Measurements from ENCODE around the gene CCT3. TPM values are rescaled to one million over a fixed set of nuclear protein-coding genes. Genes with fewer than 3 reads are reported as not detected.
A peak's percentile ranks its signal among the peaks of the same experiment; 100 is the strongest.
"Not testable (repeated sequence)": the region's sequence is repeated elsewhere in the genome, so short reads cannot be mapped to it uniquely, and the experiment has no call there.

Gene CCT3
- total RNA-seq, 2 donors from 2014 or later, result 104 to 106 TPM

DNA sequence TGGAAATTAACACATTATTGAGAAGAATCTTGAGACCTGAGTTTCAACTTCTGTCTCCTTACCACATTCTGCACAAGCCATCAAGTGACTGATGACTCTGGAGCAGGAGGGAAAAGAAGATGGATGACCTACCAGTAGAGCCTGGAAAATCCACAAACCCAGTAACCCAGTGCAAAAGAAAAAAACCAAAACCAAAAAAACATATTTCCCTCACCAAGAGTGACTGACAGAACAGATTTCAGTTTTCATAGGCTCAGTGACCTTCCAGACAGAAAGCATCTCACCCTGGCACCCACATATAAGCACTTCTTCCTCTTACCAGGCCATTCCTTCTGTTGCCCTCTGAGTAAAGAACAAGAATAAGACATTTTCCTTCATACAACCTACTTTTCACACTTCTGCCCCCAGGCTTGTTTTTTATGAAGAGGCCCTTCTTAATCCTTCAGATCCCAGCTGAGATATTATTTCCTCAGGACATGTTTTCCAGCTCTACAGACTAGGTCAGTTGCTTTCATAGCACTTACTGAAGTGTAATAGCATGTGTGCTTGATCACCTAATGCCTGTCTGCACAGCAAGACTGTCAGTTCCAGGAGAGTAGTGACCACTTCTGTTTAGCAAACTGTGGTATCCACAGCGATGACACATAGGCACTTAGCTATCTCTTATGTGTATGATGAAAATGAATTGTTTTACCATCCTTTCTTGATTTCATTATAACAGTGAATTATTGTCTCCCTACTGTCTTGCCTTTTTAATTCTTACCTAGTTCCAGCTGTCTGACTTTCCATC lies 4.3 kb upstream of the CCT3 start:
- Histone ChIP-seq H3K27me3 (replicated peaks; ENCODE audit: insufficient read depth) (no peaks in the 10 kb centered on the region), H3K27ac (no peak overlapping the region), H3K4me3 (no peak overlapping the region), H3K9me3 (no peaks in the 10 kb centered on the region), H3K36me3 (no peaks in the 10 kb centered on the region), H3K4me1 (ENCODE audit: control insufficient read depth in 1 of 2, low read depth in 2 of 2) (peaks cover 0 to under 1% of the 10 kb centered on the region in 2 donors)
- no peak for ATAC-seq (ENCODE audit: insufficient number of reproducible peaks, low FRiP score, low read depth)
- TF ChIP-seq, protein P1, sequence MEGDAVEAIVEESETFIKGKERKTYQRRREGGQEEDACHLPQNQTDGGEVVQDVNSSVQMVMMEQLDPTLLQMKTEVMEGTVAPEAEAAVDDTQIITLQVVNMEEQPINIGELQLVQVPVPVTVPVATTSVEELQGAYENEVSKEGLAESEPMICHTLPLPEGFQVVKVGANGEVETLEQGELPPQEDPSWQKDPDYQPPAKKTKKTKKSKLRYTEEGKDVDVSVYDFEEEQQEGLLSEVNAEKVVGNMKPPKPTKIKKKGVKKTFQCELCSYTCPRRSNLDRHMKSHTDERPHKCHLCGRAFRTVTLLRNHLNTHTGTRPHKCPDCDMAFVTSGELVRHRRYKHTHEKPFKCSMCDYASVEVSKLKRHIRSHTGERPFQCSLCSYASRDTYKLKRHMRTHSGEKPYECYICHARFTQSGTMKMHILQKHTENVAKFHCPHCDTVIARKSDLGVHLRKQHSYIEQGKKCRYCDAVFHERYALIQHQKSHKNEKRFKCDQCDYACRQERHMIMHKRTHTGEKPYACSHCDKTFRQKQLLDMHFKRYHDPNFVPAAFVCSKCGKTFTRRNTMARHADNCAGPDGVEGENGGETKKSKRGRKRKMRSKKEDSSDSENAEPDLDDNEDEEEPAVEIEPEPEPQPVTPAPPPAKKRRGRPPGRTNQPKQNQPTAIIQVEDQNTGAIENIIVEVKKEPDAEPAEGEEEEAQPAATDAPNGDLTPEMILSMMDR (IDR thresholded peaks at IDR 0.05), result no peak
- DNase-seq (ENCODE audit: low spot score), result no peak

- DNase-seq (ENCODE audit: low spot score), result no peak
- H3K36me3 ChIP-seq, result peaks cover 11% of the 10 kb centered on the region
- H3K9me3 ChIP-seq, result no peaks in the 10 kb centered on the region
- H3K4me3 ChIP-seq, result peak overlapping the region; percentile 94
- no peaks in the 10 kb centered on the region for H3K27me3 ChIP-seq (replicated peaks; ENCODE audit: insufficient read depth)
- peaks cover 12 to 18% of the 10 kb centered on the region in 2 donors for H3K4me1 ChIP-seq (ENCODE audit: control insufficient read depth in 1 of 2, low read depth in 2 of 2)
- H3K27ac ChIP-seq, result peak overlapping the region; percentile 61 to 63
- no peak for ATAC-seq (ENCODE audit: insufficient number of reproducible peaks, low FRiP score, low read depth)
- TF ChIP-seq, protein P1 (IDR thresholded peaks at IDR 0.05), result no peak
These were observed 258 bp downstream of the CCT3 start for GRCh38 chr1:156337888-156338179.

DNA sequence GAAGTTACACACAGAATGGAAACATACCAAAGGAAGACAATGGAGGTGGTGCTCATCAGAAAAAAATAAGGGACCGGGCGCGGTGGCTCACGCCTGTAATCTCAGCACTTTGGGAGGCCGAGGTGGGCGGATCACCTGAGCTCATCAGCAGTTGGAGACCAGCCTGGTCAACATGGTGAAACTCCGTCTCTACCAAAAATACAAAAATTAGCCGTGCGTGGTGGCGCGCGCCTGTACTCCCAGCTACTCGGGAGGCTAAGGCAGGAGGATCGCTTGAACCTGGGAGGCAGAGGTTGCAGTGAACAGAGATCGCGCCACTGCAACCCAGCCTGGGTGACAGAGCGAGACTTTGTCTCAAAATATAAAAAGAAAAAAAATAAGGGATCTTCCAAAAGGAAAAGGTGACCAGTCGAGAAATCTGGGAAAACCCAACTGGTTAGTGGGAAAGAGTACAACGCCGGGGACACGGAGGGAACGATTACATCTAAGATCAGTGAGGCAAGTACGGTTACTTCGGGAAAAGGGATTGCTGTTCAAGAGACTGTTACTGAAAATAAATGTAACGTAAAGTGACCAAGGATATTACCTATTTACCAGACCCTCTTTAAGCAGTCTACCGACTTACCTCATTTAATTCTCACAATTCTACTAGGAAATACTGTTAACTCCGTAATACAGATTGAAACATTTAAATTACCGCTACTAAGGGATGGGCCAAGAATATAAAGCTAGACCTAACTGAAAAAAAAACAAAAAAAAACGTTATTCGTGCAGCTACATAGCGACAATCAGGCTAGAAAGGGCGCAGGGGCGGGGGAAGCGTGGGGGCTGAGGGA lies 822 bp downstream of the CCT3 start:
- ATAC-seq (ENCODE audit: insufficient number of reproducible peaks, low FRiP score, low read depth) (no peak), DNase-seq (ENCODE audit: low spot score) (no peak)
- peaks cover 12 to 18% of the 10 kb centered on the region in 2 donors for H3K4me1 ChIP-seq (ENCODE audit: control insufficient read depth in 1 of 2, low read depth in 2 of 2)
- H3K9me3 ChIP-seq, result no peaks in the 10 kb centered on the region
- peak overlapping the region; percentile 94 for H3K4me3 ChIP-seq
- H3K36me3 ChIP-seq, result peaks cover 17% of the 10 kb centered on the region
- TF ChIP-seq, protein P1 (IDR thresholded peaks at IDR 0.05), result no peak
- peak overlapping the region; percentile 61 to 63 for H3K27ac ChIP-seq
- H3K27me3 ChIP-seq (replicated peaks; ENCODE audit: insufficient read depth), result no peaks in the 10 kb centered on the region

DNA sequence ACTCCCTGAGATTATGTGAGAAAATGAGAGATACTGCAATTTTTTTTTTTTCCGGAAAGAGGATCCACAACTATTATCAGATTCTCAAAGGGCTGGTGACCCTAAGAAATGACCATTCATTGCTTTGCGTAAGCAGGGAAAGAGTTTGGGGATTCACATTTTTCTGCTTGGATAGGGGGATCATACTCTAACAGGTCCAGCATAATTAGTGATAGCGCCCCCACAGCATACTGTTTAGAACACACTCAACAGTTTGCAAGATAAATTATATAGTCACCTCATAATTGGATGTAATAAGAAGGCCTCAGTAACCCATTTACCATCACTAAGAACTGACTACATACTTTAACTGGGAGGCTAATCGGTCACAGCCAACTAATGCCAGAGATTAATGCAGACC lies 1.9 kb downstream of the CCT3 start:
- H3K36me3 ChIP-seq, result peaks cover 21% of the 10 kb centered on the region
- ATAC-seq (ENCODE audit: insufficient number of reproducible peaks, low FRiP score, low read depth) (no peak), DNase-seq (ENCODE audit: low spot score) (no peak)
- H3K27ac ChIP-seq, result no peak overlapping the region
- no peaks in the 10 kb centered on the region for H3K27me3 ChIP-seq (replicated peaks; ENCODE audit: insufficient read depth)
- TF ChIP-seq, protein P1 (IDR thresholded peaks at IDR 0.05), result no peak
- H3K9me3 ChIP-seq, result no peaks in the 10 kb centered on the region
- H3K4me3 ChIP-seq, result peak overlapping the region; percentile 94
- H3K4me1 ChIP-seq (ENCODE audit: control insufficient read depth in 1 of 2, low read depth in 2 of 2), result peaks cover 12 to 18% of the 10 kb centered on the region in 2 donors

DNA sequence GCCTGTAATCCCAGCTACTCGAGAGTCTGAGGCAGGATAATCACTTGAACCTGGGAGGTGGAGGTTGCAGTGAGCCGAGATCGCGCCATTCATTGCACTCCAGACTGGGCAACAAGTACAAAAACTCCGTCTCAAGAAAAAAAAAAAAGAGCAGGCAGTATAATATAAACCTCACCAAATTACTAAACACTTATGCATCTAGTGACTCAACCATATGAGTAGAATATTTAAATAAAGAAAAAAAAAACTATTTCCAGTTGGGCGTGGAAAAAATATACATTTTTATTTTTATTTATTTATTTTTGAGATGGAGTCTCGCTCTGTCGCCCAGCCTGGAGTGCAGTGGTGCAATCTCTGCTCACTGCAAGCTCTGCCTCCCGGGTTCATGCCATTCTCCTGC lies 14.9 kb downstream of the CCT3 start:
- H3K27ac ChIP-seq, result not testable (repeated sequence)
- H3K36me3 ChIP-seq, result peaks cover 65% of the 10 kb centered on the region

More for the DNA sequence above, 14.9 kb downstream of the CCT3 start:
- H3K4me1 ChIP-seq (ENCODE audit: control insufficient read depth in 1 of 2, low read depth in 2 of 2); H3K27me3 ChIP-seq (replicated peaks; ENCODE audit: insufficient read depth); DNase-seq (ENCODE audit: low spot score); ATAC-seq (ENCODE audit: insufficient number of reproducible peaks, low FRiP score, low read depth); H3K4me3 ChIP-seq; H3K9me3 ChIP-seq: not testable (repeated sequence)
